Measurements from ENCODE around the gene RPS6KC1. TPM values are rescaled to one million over a fixed set of nuclear protein-coding genes. Genes with fewer than 3 reads are reported as not detected.

The RPS6KC1 gene
- total and polyA plus RNA-seq, 2 donors (not counting 3 experiments of a cell fraction or from before 2014, with no cell fraction given) = 5.1 to 18.6 TPM

GRCh38 chr1:213032651-213033050 lies 18.4 kb upstream of the RPS6KC1 start:
- Histone ChIP-seq H2AFZ (ENCODE audit: low read depth, low read length) (no peak overlapping the region), H3K4me3 (replicated peaks in 1 of 3; ENCODE audit: insufficient read depth in 1 of 3, low read depth in 1 of 3, low read length in 3 of 3) (no peak overlapping the region), H3K27me3 (ENCODE audit: control insufficient read depth in 2 of 2, insufficient read depth in 2 of 2, low read length in 2 of 2) (peaks cover 6 to 8% of the 10 kb centered on the region in 2 experiments), H3K27ac (ENCODE audit: insufficient read depth, low read depth, low read length) (no peak overlapping the region), H4K20me1 (replicated peaks; ENCODE audit: control insufficient read depth, extremely low read depth, insufficient read depth, low read length) (no peaks in the 10 kb centered on the region), H3K4me1 (ENCODE audit: control insufficient read depth, extremely low read depth, insufficient read depth, low read length) (no peaks in the 10 kb centered on the region), H3K36me3 (ENCODE audit: control insufficient read depth in 2 of 2, extremely low read depth in 1 of 2, insufficient read depth in 2 of 2, low read length in 2 of 2) (no peaks in the 10 kb centered on the region), H3K9me3 (replicated peaks; ENCODE audit: control insufficient read depth, insufficient read depth, low read length) (no peaks in the 10 kb centered on the region), H3K4me2 (ENCODE audit: insufficient read depth, low read length) (no peak overlapping the region), H3K79me2 (ENCODE audit: control insufficient read depth, insufficient read depth, low read length) (no peaks in the 10 kb centered on the region), H3K9me1 (replicated peaks; ENCODE audit: control insufficient read depth, extremely low read depth, insufficient read depth, low read length) (no peaks in the 10 kb centered on the region), H3K9ac (replicated peaks; ENCODE audit: extremely low read depth, insufficient read depth, low read length) (no peak overlapping the region)
- no TSS peak for BruUV-seq (replicated peaks)
- POLR2A ChIA-PET = no interaction called here
- CTCF ChIA-PET = interaction anchor here (1.4 kb wide), 1 partner anchor 12 kb away, joined by 6 read pairs; no protein-coding TSS in a partner anchor
- TF ChIP-seq GATA2 (IDR thresholded peaks at IDR 0.05; ENCODE audit: insufficient read depth, insufficient read length, low read depth, low read length) (no peak), EZH2 (IDR thresholded peaks at IDR 0.05; ENCODE audit: borderline replicate concordance, low read depth, low read length, severe bottlenecking) (no peak), MYC (IDR thresholded peaks at IDR 0.05; ENCODE audit: low read depth, low read length) (no peak), POLR2A (IDR thresholded peaks at IDR 0.05; ENCODE audit: low read depth, low read length) (no peak), MAX (IDR thresholded peaks at IDR 0.05; ENCODE audit: insufficient read depth, insufficient read length) (no peak), POLR2AphosphoS5 (IDR thresholded peaks at IDR 0.05; ENCODE audit: insufficient read depth, low read depth, low read length) (no peak), CTCF (IDR thresholded peaks at IDR 0.05; ENCODE audit: extremely low read depth in 1 of 2, insufficient read depth in 1 of 2, low read depth in 1 of 2, low read length in 2 of 2) (no peak), FOS (IDR thresholded peaks at IDR 0.05; ENCODE audit: borderline replicate concordance, insufficient read depth, low read length) (no peak), JUN (IDR thresholded peaks at IDR 0.05; ENCODE audit: borderline replicate concordance, insufficient read depth, insufficient read length, low read depth) (no peak)
- no peak for FAIRE-seq
- dilution Hi-C loops (cut with MboI; ENCODE audit: extremely low pct_ligation_motif_present, low sequenced_read_pairs) = no loop called here
- no peak for DNase-seq (ENCODE audit: low read depth, low spot score)
- intact Hi-C loops (cut with micrococcal nuclease) = no loop called here

All from endothelial cell of umbilical vein (primary cell).